ENCODE data around the gene RHBDL3. TPM values are rescaled to one million over a fixed set of nuclear protein-coding genes. Genes with fewer than 3 reads are reported as not detected.

Gene RHBDL3
- total and polyA plus RNA-seq, 2 donors (not counting 3 experiments of a cell fraction or from before 2014, with no cell fraction given) = 0.11 to 0.20 TPM

- ChIA-PET POLR2A (no interaction called here), CTCF (interaction anchor here (1.0 to 1.4 kb wide), 4 partner anchors 8 to 36 kb away, joined by 3 to 7 read pairs (median 4); no protein-coding TSS in a partner anchor)
- no peak overlapping the region for H3K4me3 ChIP-seq (replicated peaks in 1 of 3; ENCODE audit: insufficient read depth in 1 of 3, low read depth in 1 of 3, low read length in 3 of 3)
- H3K36me3 ChIP-seq (ENCODE audit: control insufficient read depth in 2 of 2, extremely low read depth in 1 of 2, insufficient read depth in 2 of 2, low read length in 2 of 2) = no peaks in the 10 kb centered on the region
- H3K27ac ChIP-seq (ENCODE audit: insufficient read depth, low read depth, low read length) = no peak overlapping the region
- BruUV-seq (replicated peaks) = no TSS peak
- H3K4me1 ChIP-seq (ENCODE audit: control insufficient read depth, extremely low read depth, insufficient read depth, low read length) = no peaks in the 10 kb centered on the region
- no peaks in the 10 kb centered on the region for H3K9me1 ChIP-seq (replicated peaks; ENCODE audit: control insufficient read depth, extremely low read depth, insufficient read depth, low read length)
- TF ChIP-seq EZH2 (IDR thresholded peaks at IDR 0.05; ENCODE audit: borderline replicate concordance, low read depth, low read length, severe bottlenecking) (no peak), POLR2A (IDR thresholded peaks at IDR 0.05; ENCODE audit: low read depth, low read length) (no peak), FOS (IDR thresholded peaks at IDR 0.05; ENCODE audit: borderline replicate concordance, insufficient read depth, low read length) (no peak), MAX (IDR thresholded peaks at IDR 0.05; ENCODE audit: insufficient read depth, insufficient read length) (no peak), CTCF (IDR thresholded peaks at IDR 0.05; ENCODE audit: extremely low read depth in 1 of 2, insufficient read depth in 1 of 2, low read depth in 1 of 2, low read length in 2 of 2) (no peak), MYC (IDR thresholded peaks at IDR 0.05; ENCODE audit: low read depth, low read length) (no peak), POLR2AphosphoS5 (IDR thresholded peaks at IDR 0.05; ENCODE audit: insufficient read depth, low read depth, low read length) (no peak), GATA2 (IDR thresholded peaks at IDR 0.05; ENCODE audit: insufficient read depth, insufficient read length, low read depth, low read length) (no peak), JUN (IDR thresholded peaks at IDR 0.05; ENCODE audit: borderline replicate concordance, insufficient read depth, insufficient read length, low read depth) (no peak)
- no peak overlapping the region for H3K9ac ChIP-seq (replicated peaks; ENCODE audit: extremely low read depth, insufficient read depth, low read length)
- no peaks in the 10 kb centered on the region for H3K79me2 ChIP-seq (ENCODE audit: control insufficient read depth, insufficient read depth, low read length)
- H3K4me2 ChIP-seq (ENCODE audit: insufficient read depth, low read length) = no peak overlapping the region
- dilution Hi-C loops (cut with MboI; ENCODE audit: extremely low pct_ligation_motif_present, low sequenced_read_pairs) (no loop called here), intact Hi-C loops (cut with micrococcal nuclease) (no loop called here)
- H3K9me3 ChIP-seq (replicated peaks; ENCODE audit: control insufficient read depth, insufficient read depth, low read length) = no peaks in the 10 kb centered on the region
- no peak overlapping the region for H2AFZ ChIP-seq (ENCODE audit: low read depth, low read length)
- peaks cover 0 to 3% of the 10 kb centered on the region in 2 experiments for H3K27me3 ChIP-seq (ENCODE audit: control insufficient read depth in 2 of 2, insufficient read depth in 2 of 2, low read length in 2 of 2)
- no peak for FAIRE-seq
- H4K20me1 ChIP-seq (replicated peaks; ENCODE audit: control insufficient read depth, extremely low read depth, insufficient read depth, low read length) = no peaks in the 10 kb centered on the region
- no peak for DNase-seq (ENCODE audit: low read depth, low spot score)
Measured at GRCh38 chr17:32279891-32280716, 14.5 kb downstream of the RHBDL3 start.

Data from endothelial cell of umbilical vein (primary cell).